H1 (cell line): Measurements from ENCODE around the gene SECISBP2. TPM values are rescaled to one million over a fixed set of nuclear protein-coding genes. Genes with fewer than 3 reads are reported as not detected.

Source experiments
- NANOG ChIP-seq: IDR thresholded peaks from 2 replicates; pipeline ENCODE4 v1.6.1; 2011; ENCODE audit warnings: low read length, low read depth, mild to moderate bottlenecking, inconsistent platforms; ENCODE audit not compliant: insufficient read depth, poor library complexity, severe bottlenecking
- polyA plus RNA-seq, 7 experiments: library from polyadenylated mRNA; depleted of rRNA in 3 of 7; stranded (reverse) in 5 of 7; unstranded in 2 of 7; fragments of >200 nt in 5 of 7; fragments of 200-250 nt in 2 of 7; gene quantifications; 1 replicate in 5 of 7; 2 replicates in 1 of 7; 4 replicates in 1 of 7; pipeline versions ENCODE4 v1.2.1 to v1.2.3, GENCODE V29; 2011 to 2013; ENCODE audit warnings: missing spikeins in 2 of 7, mixed read lengths in 2 of 7
- total RNA-seq: library from RNA; stranded (reverse); fragmentation: NEBNext Ultra II Directional; extraction: Animal tissue kit (Norgen Biotek cat#: 25700); gene quantifications from 2 replicates; pipeline ENCODE4 v1.2.1, GENCODE V29; 2021
- TF ChIP-seq, protein P1 (sequence below): IDR thresholded peaks from 2 replicates; pipeline ENCODE4 v1.6.1; 2011; ENCODE audit warnings: low read length, improper control_type of control experiment

SECISBP2 gene
- total and polyA plus RNA-seq, 2 of the 8 experiments (the other 6 are each of a cell fraction or from before 2014, with no cell fraction given) = 39.0 to 61.7 TPM

GRCh38 chr9:89386797-89387196 lies 68.5 kb downstream of the SECISBP2 start (continued):
- TF ChIP-seq, protein P1, sequence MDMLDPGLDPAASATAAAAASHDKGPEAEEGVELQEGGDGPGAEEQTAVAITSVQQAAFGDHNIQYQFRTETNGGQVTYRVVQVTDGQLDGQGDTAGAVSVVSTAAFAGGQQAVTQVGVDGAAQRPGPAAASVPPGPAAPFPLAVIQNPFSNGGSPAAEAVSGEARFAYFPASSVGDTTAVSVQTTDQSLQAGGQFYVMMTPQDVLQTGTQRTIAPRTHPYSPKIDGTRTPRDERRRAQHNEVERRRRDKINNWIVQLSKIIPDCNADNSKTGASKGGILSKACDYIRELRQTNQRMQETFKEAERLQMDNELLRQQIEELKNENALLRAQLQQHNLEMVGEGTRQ = no peak
- no peak for TF ChIP-seq NANOG
- TF ChIP-seq, all 59 proteins: peak for 0
